ENCODE data around the gene PINLYP. TPM values are rescaled to one million over a fixed set of nuclear protein-coding genes. Genes with fewer than 3 reads are reported as not detected.
A peak's percentile ranks its signal among the peaks of the same experiment; 100 is the strongest.

The PINLYP gene
- total RNA-seq, 1 donor from 2014 or later, result 2.2 TPM

- peak overlapping the region; percentile 84 to 92 for H3K27ac ChIP-seq
- H3K27me3 ChIP-seq, result no peaks in the 10 kb centered on the region
- intact Hi-C loops (cut with DNase I), result loop anchor here (1.0 to 5.0 kb wide), 3 partner anchors 40 to 767 kb away; partner anchors contain the start of genes IRGQ, PINLYP, XRCC1 and ZNF576
- peaks cover 17 to 24% of the 10 kb centered on the region in 2 donors for H3K36me3 ChIP-seq
- H3K4me3 ChIP-seq, result peak overlapping the region; percentile 73 to 75
- peak; percentile 57 to 80 (median 75) for TF ChIP-seq CTCF (IDR thresholded peaks at IDR 0.05)
- peaks cover 0 to 22% of the 10 kb centered on the region in 2 donors for H3K4me1 ChIP-seq
- DNase-seq (ENCODE audit: low spot score in 2 of 2), result peak in 1 of 2 donors; percentile 89
- peaks cover 0 to 10% of the 10 kb centered on the region in 2 donors for H3K9me3 ChIP-seq
These were observed 40.5 kb upstream of the PINLYP start for GRCh38 chr19:43534816-43535761.

GRCh38 chr19:43538922-43539321 lies 36.7 kb upstream of the PINLYP start:
- peaks cover 0 to 10% of the 10 kb centered on the region in 2 donors for H3K9me3 ChIP-seq
- H3K36me3 ChIP-seq, result peaks cover 41 to 48% of the 10 kb centered on the region in 2 donors
- no peak for TF ChIP-seq CTCF (IDR thresholded peaks at IDR 0.05)
- H3K27ac ChIP-seq, result no peak overlapping the region
- no peaks in the 10 kb centered on the region for H3K27me3 ChIP-seq
- DNase-seq (ENCODE audit: low spot score in 2 of 2), result no peak
- H3K4me3 ChIP-seq, result no peak overlapping the region
- H3K4me1 ChIP-seq, result peaks cover 0 to 11% of the 10 kb centered on the region in 2 donors
- intact Hi-C loops (cut with DNase I), result no loop called here

GRCh38 chr19:43540381-43540780 lies 35.2 kb upstream of the PINLYP start:
- TF ChIP-seq CTCF (IDR thresholded peaks at IDR 0.05), result no peak
- no peak for DNase-seq (ENCODE audit: low spot score in 2 of 2)
- H3K36me3 ChIP-seq, result peaks cover 56 to 61% of the 10 kb centered on the region in 2 donors
- H3K27me3 ChIP-seq, result no peaks in the 10 kb centered on the region
- H3K27ac ChIP-seq, result no peak overlapping the region
- no peak overlapping the region for H3K4me3 ChIP-seq
- peaks cover 0 to under 1% of the 10 kb centered on the region in 2 donors for H3K4me1 ChIP-seq
- H3K9me3 ChIP-seq, result peaks cover 0 to 10% of the 10 kb centered on the region in 2 donors
- intact Hi-C loops (cut with DNase I), result no loop called here

GRCh38 chr19:43541920-43542650 lies 33.5 kb upstream of the PINLYP start:
- no peaks in the 10 kb centered on the region for H3K27me3 ChIP-seq
- no peak for DNase-seq (ENCODE audit: low spot score in 2 of 2)
- no peak for TF ChIP-seq CTCF (IDR thresholded peaks at IDR 0.05)
- peaks cover 0 to 10% of the 10 kb centered on the region in 2 donors for H3K9me3 ChIP-seq
- H3K4me3 ChIP-seq, result no peak overlapping the region
- H3K4me1 ChIP-seq, result no peaks in the 10 kb centered on the region
- peaks cover 65 to 74% of the 10 kb centered on the region in 2 donors for H3K36me3 ChIP-seq
- intact Hi-C loops (cut with DNase I), result no loop called here
- no peak overlapping the region for H3K27ac ChIP-seq

- TF ChIP-seq CTCF (IDR thresholded peaks at IDR 0.05), result no peak
- H3K9me3 ChIP-seq, result peaks cover 0 to 2% of the 10 kb centered on the region in 2 donors
- no peak for DNase-seq (ENCODE audit: low spot score in 2 of 2)
- H3K4me1 ChIP-seq, result no peaks in the 10 kb centered on the region
- peaks cover 57 to 58% of the 10 kb centered on the region in 2 donors for H3K36me3 ChIP-seq
- H3K27ac ChIP-seq, result no peak overlapping the region
- no peak overlapping the region for H3K4me3 ChIP-seq
- intact Hi-C loops (cut with DNase I), result no loop called here
- no peaks in the 10 kb centered on the region for H3K27me3 ChIP-seq
These were observed 31.5 kb upstream of the PINLYP start for GRCh38 chr19:43544077-43544476.

Data from ascending aorta (tissue), 2 donors.